ENCODE data around the gene KRT37.

The KRT37 gene

GRCh38 chr17:41394254-41394996 lies 30.0 kb downstream of the KRT37 start (continued):
- TF ChIP-seq, protein P1, sequence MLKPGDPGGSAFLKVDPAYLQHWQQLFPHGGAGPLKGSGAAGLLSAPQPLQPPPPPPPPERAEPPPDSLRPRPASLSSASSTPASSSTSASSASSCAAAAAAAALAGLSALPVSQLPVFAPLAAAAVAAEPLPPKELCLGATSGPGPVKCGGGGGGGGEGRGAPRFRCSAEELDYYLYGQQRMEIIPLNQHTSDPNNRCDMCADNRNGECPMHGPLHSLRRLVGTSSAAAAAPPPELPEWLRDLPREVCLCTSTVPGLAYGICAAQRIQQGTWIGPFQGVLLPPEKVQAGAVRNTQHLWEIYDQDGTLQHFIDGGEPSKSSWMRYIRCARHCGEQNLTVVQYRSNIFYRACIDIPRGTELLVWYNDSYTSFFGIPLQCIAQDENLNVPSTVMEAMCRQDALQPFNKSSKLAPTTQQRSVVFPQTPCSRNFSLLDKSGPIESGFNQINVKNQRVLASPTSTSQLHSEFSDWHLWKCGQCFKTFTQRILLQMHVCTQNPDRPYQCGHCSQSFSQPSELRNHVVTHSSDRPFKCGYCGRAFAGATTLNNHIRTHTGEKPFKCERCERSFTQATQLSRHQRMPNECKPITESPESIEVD (tag by site-specific recombination; IDR thresholded peaks at IDR 0.05): no peak
- no peak for TF ChIP-seq KLF17 (tag by site-specific recombination; IDR thresholded peaks at IDR 0.05)
- no peak for TF ChIP-seq ZNF354C (tag by site-specific recombination; IDR thresholded peaks at IDR 0.05; ENCODE audit: borderline replicate concordance, low read depth)
- TF ChIP-seq ZNF112 (tag by site-specific recombination; IDR thresholded peaks at IDR 0.05): no peak
- TF ChIP-seq HOXC10 (CRISPR knock-in tag; IDR thresholded peaks at IDR 0.05): no peak
- TF ChIP-seq ZIC2 (tag by site-specific recombination; IDR thresholded peaks at IDR 0.05): no peak
- no peak for TF ChIP-seq ZXDB (tag by site-specific recombination; IDR thresholded peaks at IDR 0.05)
- no peak for TF ChIP-seq KLF8 (tag by site-specific recombination; IDR thresholded peaks at IDR 0.05)
- TF ChIP-seq, protein P2, sequence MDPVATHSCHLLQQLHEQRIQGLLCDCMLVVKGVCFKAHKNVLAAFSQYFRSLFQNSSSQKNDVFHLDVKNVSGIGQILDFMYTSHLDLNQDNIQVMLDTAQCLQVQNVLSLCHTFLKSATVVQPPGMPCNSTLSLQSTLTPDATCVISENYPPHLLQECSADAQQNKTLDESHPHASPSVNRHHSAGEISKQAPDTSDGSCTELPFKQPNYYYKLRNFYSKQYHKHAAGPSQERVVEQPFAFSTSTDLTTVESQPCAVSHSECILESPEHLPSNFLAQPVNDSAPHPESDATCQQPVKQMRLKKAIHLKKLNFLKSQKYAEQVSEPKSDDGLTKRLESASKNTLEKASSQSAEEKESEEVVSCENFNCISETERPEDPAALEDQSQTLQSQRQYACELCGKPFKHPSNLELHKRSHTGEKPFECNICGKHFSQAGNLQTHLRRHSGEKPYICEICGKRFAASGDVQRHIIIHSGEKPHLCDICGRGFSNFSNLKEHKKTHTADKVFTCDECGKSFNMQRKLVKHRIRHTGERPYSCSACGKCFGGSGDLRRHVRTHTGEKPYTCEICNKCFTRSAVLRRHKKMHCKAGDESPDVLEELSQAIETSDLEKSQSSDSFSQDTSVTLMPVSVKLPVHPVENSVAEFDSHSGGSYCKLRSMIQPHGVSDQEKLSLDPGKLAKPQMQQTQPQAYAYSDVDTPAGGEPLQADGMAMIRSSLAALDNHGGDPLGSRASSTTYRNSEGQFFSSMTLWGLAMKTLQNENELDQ (tag by site-specific recombination; IDR thresholded peaks at IDR 0.05; ENCODE audit: low read depth): no peak
- no peak for TF ChIP-seq ZNF26 (tag by site-specific recombination; IDR thresholded peaks at IDR 0.05)
- no peak for TF ChIP-seq ZNF184 (tag by site-specific recombination; IDR thresholded peaks at IDR 0.05)
- no peak for TF ChIP-seq ZNF544 (tag by site-specific recombination; IDR thresholded peaks at IDR 0.05)
- no peak for TF ChIP-seq ZNF248 (tag by site-specific recombination; IDR thresholded peaks at IDR 0.05)

- Histone ChIP-seq H3K36me3 (ENCODE audit: control insufficient read depth in 2 of 2, insufficient read depth in 1 of 2, low read length in 2 of 2) (no peaks in the 10 kb centered on the region), H3K4me1 (ENCODE audit: control insufficient read depth, insufficient read depth, low read length) (peaks cover 2% of the 10 kb centered on the region; the same call in 1 of the 2 replicates), H3K4me3 (ENCODE audit: low read depth, low read length) (no peak overlapping the region), H3K27ac (ENCODE audit: extremely low read depth, low read depth, low read length) (no peak overlapping the region), H3K9me3 (ENCODE audit: control insufficient read depth, insufficient read depth, low read depth, low read length) (no peaks in the 10 kb centered on the region)
- ChIA-PET CTCF (no interaction called here), POLR2A (no interaction called here)
- TF ChIP-seq, protein P3, sequence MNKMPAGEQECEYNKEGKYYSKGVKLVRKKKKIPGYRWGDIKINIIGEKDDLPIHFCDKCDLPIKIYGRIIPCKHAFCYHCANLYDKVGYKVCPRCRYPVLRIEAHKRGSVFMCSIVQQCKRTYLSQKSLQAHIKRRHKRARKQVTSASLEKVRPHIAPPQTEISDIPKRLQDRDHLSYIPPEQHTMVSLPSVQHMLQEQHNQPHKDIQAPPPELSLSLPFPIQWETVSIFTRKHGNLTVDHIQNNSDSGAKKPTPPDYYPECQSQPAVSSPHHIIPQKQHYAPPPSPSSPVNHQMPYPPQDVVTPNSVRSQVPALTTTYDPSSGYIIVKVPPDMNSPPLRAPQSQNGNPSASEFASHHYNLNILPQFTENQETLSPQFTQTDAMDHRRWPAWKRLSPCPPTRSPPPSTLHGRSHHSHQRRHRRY (tag by site-specific recombination; IDR thresholded peaks at IDR 0.05): no peak
- TF ChIP-seq ZBTB1 (tag by site-specific recombination; IDR thresholded peaks at IDR 0.05): no peak
- TF ChIP-seq ZNF184 (tag by site-specific recombination; IDR thresholded peaks at IDR 0.05): no peak
- TF ChIP-seq ZNF785 (tag by site-specific recombination; IDR thresholded peaks at IDR 0.05): no peak
- no peak for TF ChIP-seq ZNF48 (tag by site-specific recombination; IDR thresholded peaks at IDR 0.05)
- TF ChIP-seq ZSCAN16 (tag by site-specific recombination; IDR thresholded peaks at IDR 0.05): no peak
- TF ChIP-seq ZNF292 (tag by site-specific recombination; IDR thresholded peaks at IDR 0.05; ENCODE audit: borderline replicate concordance, low read depth): no peak
- TF ChIP-seq ZNF239 (tag by site-specific recombination; IDR thresholded peaks at IDR 0.05): no peak
- TF ChIP-seq EGR2 (tag by site-specific recombination; IDR thresholded peaks at IDR 0.05; ENCODE audit: low read depth): no peak
- no peak for TF ChIP-seq ZNF362 (tag by site-specific recombination; IDR thresholded peaks at IDR 0.05)
- no peak for TF ChIP-seq ZNF530 (tag by site-specific recombination; IDR thresholded peaks at IDR 0.05; ENCODE audit: low read depth)
- no peak for TF ChIP-seq ZNF585B (tag by site-specific recombination; IDR thresholded peaks at IDR 0.05)
- TF ChIP-seq ZFHX2 (tag by site-specific recombination; conservative IDR thresholded peaks at IDR 0.05): no peak
- no peak for TF ChIP-seq ZNF549 (tag by site-specific recombination; IDR thresholded peaks at IDR 0.05)
- TF ChIP-seq ZNF426 (tag by site-specific recombination; IDR thresholded peaks at IDR 0.05): no peak
- TF ChIP-seq ZNF112 (tag by site-specific recombination; IDR thresholded peaks at IDR 0.05): no peak
- no peak for TF ChIP-seq MEIS1 (CRISPR knock-in tag; IDR thresholded peaks at IDR 0.05; ENCODE audit: borderline replicate concordance)
- no peak for TF ChIP-seq ZNF629 (tag by site-specific recombination; IDR thresholded peaks at IDR 0.05)
These were observed 30.6 kb downstream of the KRT37 start for GRCh38 chr17:41393826-41394225.
